Activated naive CD4-positive, alpha-beta T cell treated with anti-CD3 and anti-CD28 coated beads for 36 hours (primary cell): ENCODE results near the gene LMAN2. TPM values are rescaled to one million over a fixed set of nuclear protein-coding genes. Genes with fewer than 3 reads are reported as not detected.
"Not testable (repeated sequence)": the region's sequence is repeated elsewhere in the genome, so short reads cannot be mapped to it uniquely, and the experiment has no call there.

Source experiments
- CTCF ChIA-PET: fragments of 350-600 bp; sonication (Branson Sonifier 250); formaldehyde crosslinking; loops from one replicate; lab custom pipeline; 2021; ENCODE audit warnings: antibody characterized with exemption; lab: Charles Lee
- DNase-seq: peaks from one replicate; pipeline ENCODE4 v3.0.0-alpha.2; 2020
- H3K27ac Mint-ChIP-seq: one replicate; pipeline ENCODE4 v1.8.0; 2021; ENCODE audit warnings: mild to moderate bottlenecking, mixed read lengths
- H3K27me3 Mint-ChIP-seq: one replicate; pipeline ENCODE4 v1.8.0; 2021; ENCODE audit warnings: low read depth, mixed read lengths
- H3K36me3 Mint-ChIP-seq: one replicate; pipeline ENCODE4 v1.8.0; 2021; ENCODE audit warnings: low read depth, mixed read lengths
- H3K4me1 Mint-ChIP-seq: one replicate; pipeline ENCODE4 v1.8.0; 2021; ENCODE audit warnings: low read depth, mixed read lengths
- H3K4me3 Mint-ChIP-seq: one replicate; pipeline ENCODE4 v1.8.0; 2021; ENCODE audit warnings: mild to moderate bottlenecking, moderate library complexity, mixed read lengths
- H3K9me3 Mint-ChIP-seq: one replicate; pipeline ENCODE4 v1.8.0; 2021; ENCODE audit warnings: mixed read lengths
- intact Hi-C: fragments of 100-400 bp; cut with micrococcal nuclease; formaldehyde crosslinking; loops from one replicate; pipeline ENCODE4 v1.15.1; 2023
- total RNA-seq, 2 experiments: library from RNA; stranded (reverse); gene quantifications; one replicate each; pipeline ENCODE4 v1.2.3, GENCODE V29; 2021

The LMAN2 gene
- total RNA-seq, 2 experiments from 2014 or later: 82.2 to 83.9 TPM

- no peak for DNase-seq
- intact Hi-C loops: no loop called here
- H3K9me3 Mint-ChIP-seq: no peaks in the 10 kb centered on the region
- CTCF ChIA-PET: interaction anchor here (0.5 to 3.2 kb wide), 20 partner anchors 10 to 195 kb away, joined by 3 to 34 read pairs (median 5); partner anchors contain the start of genes PDLIM7 and PFN3
- peaks cover 47% of the 10 kb centered on the region for H3K4me1 Mint-ChIP-seq
- no peak overlapping the region for H3K4me3 Mint-ChIP-seq
- H3K27ac Mint-ChIP-seq: no peak overlapping the region
- peaks cover 3% of the 10 kb centered on the region for H3K27me3 Mint-ChIP-seq
- peaks cover 35% of the 10 kb centered on the region for H3K36me3 Mint-ChIP-seq
Observed at GRCh38 chr5:177308740-177309139, 42.7 kb downstream of the LMAN2 start.

DNA sequence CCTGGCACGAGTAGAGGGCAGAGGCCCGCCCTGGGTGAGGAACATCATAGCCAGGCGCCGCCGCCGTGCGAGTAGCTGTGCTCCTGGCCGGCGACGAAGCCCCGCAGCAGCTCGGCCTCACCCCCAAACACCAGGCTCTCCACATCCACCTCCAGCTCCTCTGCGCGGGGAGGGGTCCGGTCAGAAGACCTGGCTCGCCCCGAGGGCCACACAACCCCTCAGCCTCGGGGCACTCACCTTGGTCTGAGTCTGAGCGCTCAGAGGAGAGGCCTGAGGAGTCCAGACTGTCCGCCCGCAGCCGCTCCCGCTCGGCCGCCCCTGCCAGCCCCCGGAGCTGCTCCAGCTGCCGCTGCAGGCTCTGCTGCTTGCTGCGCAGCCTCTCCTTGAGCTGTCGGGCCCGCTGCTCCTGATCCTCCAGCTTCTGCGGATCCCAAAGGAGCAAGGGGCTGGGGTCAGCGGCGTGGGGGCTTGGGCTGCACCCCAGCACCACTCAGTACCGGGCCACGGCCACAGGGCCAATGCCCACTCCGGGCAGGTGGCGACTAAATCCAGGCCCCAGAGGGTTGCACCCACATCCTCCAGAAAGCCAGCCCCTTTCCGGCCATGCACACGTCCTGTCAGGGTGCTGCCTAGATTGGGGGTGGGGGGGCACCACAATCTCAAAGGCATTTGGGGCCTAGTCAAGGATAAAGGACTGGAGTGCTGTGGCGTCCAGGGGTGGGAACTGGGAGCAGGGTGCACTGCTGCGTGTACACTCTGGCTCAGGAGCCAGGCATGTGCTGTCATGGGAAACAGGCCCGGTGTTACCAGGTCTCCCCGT is 43.7 kb downstream of the LMAN2 start:
- no peak for DNase-seq
- Mint-ChIP-seq H3K27me3 (peaks cover 3% of the 10 kb centered on the region), H3K9me3 (no peaks in the 10 kb centered on the region), H3K36me3 (peaks cover 35% of the 10 kb centered on the region), H3K27ac (no peak overlapping the region), H3K4me3 (no peak overlapping the region), H3K4me1 (peaks cover 46% of the 10 kb centered on the region)
- intact Hi-C loops: no loop called here
- CTCF ChIA-PET: interaction anchor here (0.6 to 3.2 kb wide), 10 partner anchors 9 to 194 kb away, joined by 3 to 34 read pairs (median 16); no protein-coding TSS in a partner anchor

GRCh38 chr5:177306674-177307543 is 44.6 kb downstream of the LMAN2 start:
- DNase-seq: no peak
- Mint-ChIP-seq H3K4me1 (peaks cover 49% of the 10 kb centered on the region), H3K27me3 (peaks cover 3% of the 10 kb centered on the region), H3K27ac (peak overlapping the region; percentile 50), H3K36me3 (peaks cover 35% of the 10 kb centered on the region), H3K4me3 (no peak overlapping the region), H3K9me3 (no peaks in the 10 kb centered on the region)
- CTCF ChIA-PET: no interaction called here
- intact Hi-C loops: no loop called here

DNA sequence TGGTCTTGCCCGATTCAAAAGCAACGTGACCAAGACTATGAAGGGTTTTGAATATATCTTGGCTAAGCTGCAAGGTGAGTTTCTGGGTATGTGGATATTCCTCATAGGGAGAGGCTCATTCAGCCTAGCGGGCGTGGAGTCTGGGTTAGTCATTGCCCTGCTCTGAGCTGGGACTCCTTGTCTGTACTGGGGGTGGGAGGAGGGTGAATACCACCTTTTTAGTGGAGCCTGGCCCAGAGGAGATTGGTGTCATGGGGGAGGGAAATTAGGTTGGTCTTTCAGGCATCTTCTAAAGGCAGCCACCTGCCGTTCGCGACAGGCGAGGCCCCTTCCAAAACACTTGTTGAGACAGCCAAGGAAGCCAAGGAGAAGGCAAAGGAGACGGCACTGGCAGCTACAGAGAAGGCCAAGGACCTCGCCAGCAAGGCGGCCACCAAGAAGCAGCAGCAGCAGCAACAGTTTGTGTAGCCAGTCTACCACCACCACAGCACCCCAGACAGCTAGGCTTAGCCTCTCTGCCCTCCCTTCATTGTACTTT is 45.3 kb downstream of the LMAN2 start:
- Mint-ChIP-seq H3K36me3 (peaks cover 35% of the 10 kb centered on the region), H3K4me1 (peaks cover 57% of the 10 kb centered on the region)
- H3K27me3 Mint-ChIP-seq, intact Hi-C loops, H3K9me3 Mint-ChIP-seq, CTCF ChIA-PET, H3K27ac Mint-ChIP-seq, H3K4me3 Mint-ChIP-seq, DNase-seq: not testable (repeated sequence)

DNA sequence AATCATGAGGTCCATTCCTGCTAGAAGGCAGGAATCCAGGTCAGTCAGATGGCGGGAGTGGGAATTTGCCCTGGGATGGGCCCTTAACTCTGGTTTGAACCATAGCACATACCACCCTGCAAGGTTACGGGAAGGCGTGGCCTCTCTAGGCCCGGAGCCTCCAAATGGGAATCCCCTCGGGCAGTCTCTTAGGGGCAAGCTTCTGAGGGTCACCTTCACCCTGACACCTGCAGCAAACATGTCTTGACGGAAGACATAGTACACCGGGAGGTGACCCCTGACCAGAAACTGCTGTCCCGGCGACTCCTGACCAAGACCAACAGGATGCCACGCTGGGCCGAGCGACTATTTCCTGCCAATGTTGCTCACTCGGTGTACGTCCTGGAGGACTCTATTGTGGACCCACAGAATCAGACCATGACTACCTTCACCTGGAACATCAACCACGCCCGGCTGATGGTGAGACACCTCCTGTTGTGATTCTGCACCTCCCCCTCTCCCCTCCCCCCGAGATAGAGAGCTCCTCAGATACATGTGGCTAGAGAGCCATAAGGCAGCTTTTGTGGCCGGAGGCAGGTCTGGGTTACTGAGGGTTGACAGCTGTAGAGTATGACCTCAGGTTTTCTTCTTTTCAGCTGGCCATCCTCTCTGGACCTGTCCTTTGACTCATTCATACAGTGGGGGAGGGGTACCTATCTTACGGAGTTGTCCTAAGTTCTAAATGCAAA is 46.9 kb downstream of the LMAN2 start:
- H3K27me3 Mint-ChIP-seq: no peaks in the 10 kb centered on the region
- CTCF ChIA-PET: interaction anchor here (0.9 to 1.0 kb wide), 2 partner anchors 97 to 190 kb away, joined by 3 to 5 read pairs; no protein-coding TSS in a partner anchor
- peak; percentile 40 for DNase-seq
- peak overlapping the region; percentile 95 for H3K4me3 Mint-ChIP-seq
- H3K9me3 Mint-ChIP-seq: no peaks in the 10 kb centered on the region
- H3K36me3 Mint-ChIP-seq: peaks cover 29% of the 10 kb centered on the region
- H3K4me1 Mint-ChIP-seq: peaks cover 62% of the 10 kb centered on the region
- peak overlapping the region; percentile 88 for H3K27ac Mint-ChIP-seq
- intact Hi-C loops: no loop called here

- Mint-ChIP-seq H3K27me3 (no peaks in the 10 kb centered on the region), H3K4me3 (peak overlapping the region; percentile 95), H3K9me3 (no peaks in the 10 kb centered on the region), H3K27ac (peak overlapping the region; percentile 88), H3K36me3 (peaks cover 29% of the 10 kb centered on the region), H3K4me1 (peaks cover 63% of the 10 kb centered on the region)
- DNase-seq: no peak
- CTCF ChIA-PET: interaction anchor here (0.6 to 1.2 kb wide), 4 partner anchors 98 to 867 kb away, joined by 3 read pairs; no protein-coding TSS in a partner anchor
- intact Hi-C loops: loop anchor here (1.0 to 2.0 kb wide), 3 partner anchors 8 to 189 kb away; no protein-coding TSS in a partner anchor
Observed at GRCh38 chr5:177303925-177304391, 47.5 kb downstream of the LMAN2 start.

- Mint-ChIP-seq H3K27ac (peak within 1 kb of the TSS; percentile 88), H3K4me1 (peaks cover 64% of the 10 kb centered on the region), H3K27me3 (no peaks in the 10 kb centered on the region), H3K36me3 (peaks cover 29% of the 10 kb centered on the region), H3K9me3 (no peaks in the 10 kb centered on the region), H3K4me3 (peak within 1 kb of the TSS; percentile 95)
- CTCF ChIA-PET: interaction anchor here (0.6 to 1.2 kb wide), 3 partner anchors 190 to 866 kb away, joined by 3 read pairs; no protein-coding TSS in a partner anchor
- peak; percentile 89 for DNase-seq
- intact Hi-C loops: loop anchor here (1.0 to 2.0 kb wide), 3 partner anchors 9 to 189 kb away; no protein-coding TSS in a partner anchor
Observed at GRCh38 chr5:177303121-177303924, 48.1 kb downstream of the LMAN2 start, which contains the start of the genes PRELID1 and RAB24. Gene PRELID1, plus strand, starts transcription at chr5:177303799. Its CDS starts 187 bp downstream, at chr5:177303986. Gene RAB24, minus strand, starts transcription at chr5:177303719. Its CDS starts 431 bp downstream, at chr5:177303288.

GRCh38 chr5:177302354-177303110 is 48.9 kb downstream of the LMAN2 start:
- Mint-ChIP-seq H3K36me3 (peaks cover 29% of the 10 kb centered on the region), H3K27ac (no peak overlapping the region), H3K4me3 (peak overlapping the region; percentile 95), H3K9me3 (no peaks in the 10 kb centered on the region), H3K4me1 (peaks cover 64% of the 10 kb centered on the region), H3K27me3 (no peaks in the 10 kb centered on the region)
- no peak for DNase-seq
- intact Hi-C loops: loop anchor here (1.0 to 2.0 kb wide), 3 partner anchors 10 to 188 kb away; no protein-coding TSS in a partner anchor
- CTCF ChIA-PET: interaction anchor here (1.0 to 6.9 kb wide), 5 partner anchors 7 to 702 kb away, joined by 3 to 36 read pairs (median 7); no protein-coding TSS in a partner anchor

DNA sequence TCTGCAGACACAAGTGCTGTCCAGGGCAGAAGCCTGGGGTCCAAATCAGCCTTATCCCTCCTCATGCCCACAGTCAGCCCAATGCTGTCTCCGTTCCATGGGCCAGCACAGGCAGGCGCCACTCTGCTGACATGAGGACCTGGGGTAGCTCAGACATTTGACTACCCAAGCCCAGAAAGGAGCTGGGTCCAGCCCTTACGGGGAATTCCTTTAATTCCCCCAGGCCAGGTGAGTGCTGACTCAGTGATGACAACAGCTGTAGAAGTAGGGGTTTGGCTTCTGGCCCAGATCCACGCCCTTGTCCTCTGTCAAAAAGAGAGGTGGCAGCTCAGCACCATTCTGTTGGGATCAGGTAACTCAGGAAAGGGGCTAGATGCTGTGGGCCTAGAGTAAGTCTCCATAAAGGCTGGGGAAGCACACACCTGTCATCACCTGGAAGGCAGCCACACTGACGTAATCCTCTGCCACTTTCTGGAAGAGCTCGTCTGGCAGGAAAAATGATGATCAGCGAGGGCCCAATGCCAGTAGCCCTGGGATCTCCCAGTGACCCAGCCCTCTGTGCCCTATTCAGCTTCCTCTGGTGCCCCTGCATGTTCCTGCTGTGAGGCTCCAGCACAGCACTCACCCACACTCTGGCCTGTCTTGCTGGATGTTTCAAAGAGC is 49.8 kb downstream of the LMAN2 start:
- intact Hi-C loops: loop anchor here (2.0 kb wide), 1 partner anchor 187 kb away; no protein-coding TSS in a partner anchor
- H3K4me3 Mint-ChIP-seq: no peak overlapping the region
- peaks cover 61% of the 10 kb centered on the region for H3K4me1 Mint-ChIP-seq
- H3K9me3 Mint-ChIP-seq: no peaks in the 10 kb centered on the region
- CTCF ChIA-PET: interaction anchor here (1.0 to 6.9 kb wide), 6 partner anchors 8 to 215 kb away, joined by 3 to 36 read pairs (median 5); partner anchors contain the start of gene FGFR4
- peak overlapping the region; percentile 63 for H3K27ac Mint-ChIP-seq
- peak; percentile 38 for DNase-seq
- no peaks in the 10 kb centered on the region for H3K27me3 Mint-ChIP-seq
- H3K36me3 Mint-ChIP-seq: peaks cover 25% of the 10 kb centered on the region
